ENCODE data around the gene SP4. TPM values are rescaled to one million over a fixed set of nuclear protein-coding genes. Genes with fewer than 3 reads are reported as not detected.

Gene SP4
- total RNA-seq, 1 experiment from 2014 or later, result 6.1 TPM

DNA sequence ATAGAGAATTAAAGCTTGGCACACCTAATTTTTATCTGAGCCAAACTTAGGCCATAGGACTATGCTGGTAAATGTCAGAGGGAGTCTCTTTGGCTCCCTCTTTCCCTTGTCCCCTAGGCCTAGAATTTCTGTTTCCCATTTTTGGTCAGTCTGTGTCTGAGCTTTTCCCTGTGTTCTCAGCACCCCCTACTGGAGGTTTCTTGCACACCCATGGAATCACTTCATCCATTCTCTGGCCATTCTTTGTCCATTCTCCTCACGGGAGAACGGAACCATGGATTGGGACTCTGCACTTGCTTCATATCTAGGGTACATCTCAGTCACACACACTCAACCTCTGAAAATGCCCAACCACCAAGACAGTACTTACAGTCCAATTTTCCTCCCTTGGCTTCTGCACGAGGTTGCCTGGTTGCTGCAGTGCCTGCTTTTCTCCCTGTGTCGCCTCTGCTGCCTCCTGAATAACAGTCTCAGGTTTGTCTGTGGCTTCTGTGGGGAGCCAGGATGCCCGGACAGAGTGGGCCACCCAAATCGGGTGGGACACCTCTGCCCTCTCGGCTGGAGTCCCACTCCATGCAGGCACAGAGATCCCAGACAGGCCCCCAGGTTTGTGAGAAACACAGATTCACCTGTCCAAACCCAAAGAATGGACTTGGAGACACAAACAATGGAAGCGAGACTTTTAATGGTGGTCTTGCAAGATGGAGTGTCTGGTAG, 79.9 kb downstream of the SP4 start:
- ChIA-PET CTCF (interaction anchor here (0.6 to 0.7 kb wide), 2 partner anchors 172 to 235 kb away, joined by 4 to 8 read pairs; no protein-coding TSS in a partner anchor), POLR2A (ENCODE audit: unreplicated experiment) (no interaction called here)
- no peaks in the 10 kb centered on the region for H3K27me3 ChIP-seq (ENCODE audit: insufficient read depth, low read depth)
- no peaks in the 10 kb centered on the region for H4K20me1 ChIP-seq (ENCODE audit: insufficient read depth)
- H2AFZ ChIP-seq, result no peak overlapping the region
- no peak overlapping the region for H3K4me2 ChIP-seq
- no peaks in the 10 kb centered on the region for H3K9me3 ChIP-seq (ENCODE audit: insufficient read depth, low read depth)
- H3K4me1 ChIP-seq (replicated peaks; ENCODE audit: insufficient read depth), result peaks cover 10% of the 10 kb centered on the region
- intact Hi-C loops (cut with micrococcal nuclease; ENCODE audit: unreplicated experiment), result loop anchor here (1.0 to 10.0 kb wide), 4 partner anchors 143 to 1803 kb away; partner anchors contain the start of gene POLR1F
- no peak overlapping the region for H3K27ac ChIP-seq
- no peak overlapping the region for H3K4me3 ChIP-seq
- no peak for TF ChIP-seq EZH2 (IDR thresholded peaks at IDR 0.05; ENCODE audit: low read depth)
- TF ChIP-seq, protein P1, sequence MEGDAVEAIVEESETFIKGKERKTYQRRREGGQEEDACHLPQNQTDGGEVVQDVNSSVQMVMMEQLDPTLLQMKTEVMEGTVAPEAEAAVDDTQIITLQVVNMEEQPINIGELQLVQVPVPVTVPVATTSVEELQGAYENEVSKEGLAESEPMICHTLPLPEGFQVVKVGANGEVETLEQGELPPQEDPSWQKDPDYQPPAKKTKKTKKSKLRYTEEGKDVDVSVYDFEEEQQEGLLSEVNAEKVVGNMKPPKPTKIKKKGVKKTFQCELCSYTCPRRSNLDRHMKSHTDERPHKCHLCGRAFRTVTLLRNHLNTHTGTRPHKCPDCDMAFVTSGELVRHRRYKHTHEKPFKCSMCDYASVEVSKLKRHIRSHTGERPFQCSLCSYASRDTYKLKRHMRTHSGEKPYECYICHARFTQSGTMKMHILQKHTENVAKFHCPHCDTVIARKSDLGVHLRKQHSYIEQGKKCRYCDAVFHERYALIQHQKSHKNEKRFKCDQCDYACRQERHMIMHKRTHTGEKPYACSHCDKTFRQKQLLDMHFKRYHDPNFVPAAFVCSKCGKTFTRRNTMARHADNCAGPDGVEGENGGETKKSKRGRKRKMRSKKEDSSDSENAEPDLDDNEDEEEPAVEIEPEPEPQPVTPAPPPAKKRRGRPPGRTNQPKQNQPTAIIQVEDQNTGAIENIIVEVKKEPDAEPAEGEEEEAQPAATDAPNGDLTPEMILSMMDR (conservative IDR thresholded peaks at IDR 0.05), result peak; percentile 89
- no TSS peak for BruUV-seq (replicated peaks)
- 0 out of 2 replicates have a peak, but pooled peaks cover 3% of the 10 kb centered on the region for H3K36me3 ChIP-seq (ENCODE audit: low read depth)
- H3K9me2 ChIP-seq (ENCODE audit: insufficient read depth), result no peaks in the 10 kb centered on the region
- H3F3A ChIP-seq (ENCODE audit: insufficient read depth, low read depth), result no peaks in the 10 kb centered on the region
- peak in 1 of 2 experiments; percentile 34 for DNase-seq
- no peaks in the 10 kb centered on the region for H3K79me2 ChIP-seq (ENCODE audit: low read depth)

DNA sequence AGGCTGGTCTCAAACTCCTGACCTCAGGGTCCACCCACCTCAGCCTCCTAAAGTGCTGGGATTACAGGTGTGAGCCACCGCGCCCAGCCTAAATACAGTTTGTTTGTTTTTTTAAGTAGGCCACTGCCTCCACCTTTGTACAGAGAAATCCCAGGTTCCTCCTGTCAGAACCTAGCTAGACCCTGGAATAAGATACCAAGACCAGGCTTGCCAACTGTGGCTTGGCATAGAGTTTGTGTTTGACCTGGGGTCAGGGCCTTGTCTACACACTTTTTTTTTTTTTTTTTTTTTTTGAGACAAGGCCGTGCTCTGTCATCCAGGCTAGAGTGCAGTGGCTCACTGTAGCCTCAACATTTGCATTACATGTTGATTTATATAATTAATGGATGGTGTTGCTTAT, 80.7 kb downstream of the SP4 start:
- H3K36me3 ChIP-seq (ENCODE audit: low read depth), result 0 out of 2 replicates have a peak, but pooled peaks cover 3% of the 10 kb centered on the region
- no peaks in the 10 kb centered on the region for H3K9me3 ChIP-seq (ENCODE audit: insufficient read depth, low read depth)
- H3K4me1 ChIP-seq (replicated peaks; ENCODE audit: insufficient read depth), result peaks cover 8% of the 10 kb centered on the region
- H4K20me1 ChIP-seq (ENCODE audit: insufficient read depth), result no peaks in the 10 kb centered on the region
- no peaks in the 10 kb centered on the region for H3K9me2 ChIP-seq (ENCODE audit: insufficient read depth)
- DNase-seq, result no peak
- intact Hi-C loops (cut with micrococcal nuclease; ENCODE audit: unreplicated experiment), result loop anchor here (5.0 to 10.0 kb wide), 3 partner anchors 144 to 1804 kb away; partner anchors contain the start of gene POLR1F
- TF ChIP-seq, protein P1 (conservative IDR thresholded peaks at IDR 0.05), result no peak
- no peak for TF ChIP-seq EZH2 (IDR thresholded peaks at IDR 0.05; ENCODE audit: low read depth)
- BruUV-seq (replicated peaks), result no TSS peak
- H2AFZ ChIP-seq, result no peak overlapping the region
- H3F3A ChIP-seq (ENCODE audit: insufficient read depth, low read depth), result no peaks in the 10 kb centered on the region
- no peak overlapping the region for H3K4me2 ChIP-seq
- H3K4me3 ChIP-seq, result no peak overlapping the region
- H3K79me2 ChIP-seq (ENCODE audit: low read depth), result no peaks in the 10 kb centered on the region
- H3K27ac ChIP-seq, result no peak overlapping the region
- ChIA-PET CTCF (interaction anchor here (0.7 kb wide), 1 partner anchor 173 kb away, joined by 8 read pairs; no protein-coding TSS in a partner anchor), POLR2A (ENCODE audit: unreplicated experiment) (no interaction called here)
- no peaks in the 10 kb centered on the region for H3K27me3 ChIP-seq (ENCODE audit: insufficient read depth, low read depth)

DNA sequence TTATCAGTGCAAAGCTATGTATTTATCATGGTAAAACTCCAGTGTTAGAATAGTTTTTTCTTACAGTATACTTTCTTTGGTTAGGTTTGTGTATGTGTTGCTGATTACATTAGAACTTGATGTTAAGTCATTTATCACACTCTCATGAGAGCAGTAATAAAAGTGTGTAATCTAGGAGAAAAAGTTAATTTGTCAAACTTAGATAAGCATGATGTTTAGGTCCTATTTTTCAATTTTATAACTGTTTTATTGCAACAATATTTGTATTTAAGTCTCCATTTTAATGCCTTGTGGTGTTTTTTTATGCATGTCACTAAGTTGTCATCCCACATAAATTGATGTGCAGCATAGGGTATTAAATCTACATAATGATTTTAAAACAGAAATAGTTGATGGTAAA, 86.2 kb downstream of the SP4 start:
- BruUV-seq (replicated peaks), result no TSS peak
- no peaks in the 10 kb centered on the region for H4K20me1 ChIP-seq (ENCODE audit: insufficient read depth)
- H3K27me3 ChIP-seq (ENCODE audit: insufficient read depth, low read depth), result no peaks in the 10 kb centered on the region
- H3K9me2 ChIP-seq (ENCODE audit: insufficient read depth), result no peaks in the 10 kb centered on the region
- no peaks in the 10 kb centered on the region for H3K9me3 ChIP-seq (ENCODE audit: insufficient read depth, low read depth)
- H3K79me2 ChIP-seq (ENCODE audit: low read depth), result no peaks in the 10 kb centered on the region
- intact Hi-C loops (cut with micrococcal nuclease; ENCODE audit: unreplicated experiment), result loop anchor here (10.0 kb wide), 1 partner anchor 251 kb away; no protein-coding TSS in a partner anchor
- no peak for DNase-seq
- H2AFZ ChIP-seq, result no peak overlapping the region
- ChIA-PET CTCF (no interaction called here), POLR2A (ENCODE audit: unreplicated experiment) (no interaction called here)
- H3K27ac ChIP-seq, result no peak overlapping the region
- H3K4me3 ChIP-seq, result no peak overlapping the region
- H3K4me2 ChIP-seq, result no peak overlapping the region
- H3K4me1 ChIP-seq (replicated peaks; ENCODE audit: insufficient read depth), result no peaks in the 10 kb centered on the region
- no peaks in the 10 kb centered on the region for H3F3A ChIP-seq (ENCODE audit: insufficient read depth, low read depth)
- TF ChIP-seq EZH2 (IDR thresholded peaks at IDR 0.05; ENCODE audit: low read depth), result no peak
- TF ChIP-seq, protein P1 (conservative IDR thresholded peaks at IDR 0.05), result no peak
- H3K36me3 ChIP-seq (ENCODE audit: low read depth), result 0 out of 2 replicates have a peak, but pooled peaks cover 2% of the 10 kb centered on the region

Data from PC-9 (cell line).